Gastrocnemius medialis (tissue), 4 donors: ENCODE data around the gene ADAM23. TPM values are rescaled to one million over a fixed set of nuclear protein-coding genes. Genes with fewer than 3 reads are reported as not detected.

Experiments used
- ATAC-seq, 2 donors: fragments of 150-250 bp; one replicate each; pipeline ENCODE4 v1.9.1; 2016
- DNase-seq, 2 donors: peaks; one replicate each; pipeline ENCODE4 v3.0.0-alpha.2; 2019
- H3K27ac ChIP-seq, 4 donors: fragments of 200-600 bp; sonication (generic); 1 replicate in 1 of 4; 2 replicates in 3 of 4; pipeline ENCODE4 v1.5.1; 2016 to 2018; ENCODE audit warnings: mild to moderate bottlenecking in 2 of 4, moderate library complexity in 1 of 4
- H3K27me3 ChIP-seq, 3 donors: fragments of 200-600 bp; sonication (generic) in 2 of 3; 1 replicate in 1 of 3; 2 replicates in 2 of 3; pipeline versions ENCODE4 v1.5.1 to v1.6.0; 2016 to 2019; ENCODE audit warnings: mild to moderate bottlenecking in 1 of 3, moderate library complexity in 1 of 3
- H3K36me3 ChIP-seq, 2 donors: fragments of 200-600 bp; sonication (generic) in 1 of 2; one replicate each; pipeline ENCODE4 v1.5.1; 2017 to 2018
- H3K4me1 ChIP-seq, 2 donors: fragments of 200-600 bp; sonication (generic) in 1 of 2; one replicate each; pipeline ENCODE4 v1.5.1; 2016 to 2017; ENCODE audit warnings: mild to moderate bottlenecking in 2 of 2
- H3K4me3 ChIP-seq, 4 donors: fragments of 200-600 bp; sonication (generic) in 3 of 4; 1 replicate in 1 of 4; 2 replicates in 3 of 4; pipeline ENCODE4 v1.5.1; 2016 to 2019; ENCODE audit warnings: mild to moderate bottlenecking in 2 of 4
- H3K9me3 ChIP-seq, 3 donors: fragments of 200-600 bp; sonication (generic) in 2 of 3; 1 replicate in 1 of 3; 2 replicates in 2 of 3; pipeline ENCODE4 v1.5.1; 2016 to 2019
- CTCF ChIP-seq, 5 experiments: fragments of 450-650 bp in 3 of 5; fragments of 200-600 bp in 2 of 5; sonication (generic) in 2 of 5; IDR thresholded peaks in 4 of 5; conservative IDR thresholded peaks in 1 of 5; 1 replicate in 4 of 5; 2 replicates in 1 of 5; pipeline ENCODE4 v1.5.1; 2016 to 2019; ENCODE audit warnings: antibody characterized with exemption in 5 of 5, mild to moderate bottlenecking in 3 of 5, moderate library complexity in 3 of 5
- POLR2A ChIP-seq, 2 donors: fragments of 450-650 bp; IDR thresholded peaks; one replicate each; pipeline ENCODE4 v1.6.1; 2017; ENCODE audit warnings: antibody characterized with exemption in 2 of 2, mild to moderate bottlenecking in 2 of 2, moderate library complexity in 2 of 2
- in situ Hi-C, 4 donors: fragments of 200-750 bp; cut with MboI; loops; one replicate each; pipeline versions ENCODE4 v1.15.0 to v1.8.0; 2017; ENCODE audit warnings: low sequenced_read_pairs in 4 of 4
- intact Hi-C: fragments of 100-400 bp; cut with DNase I; formaldehyde crosslinking; loops from one replicate; pipeline ENCODE4 v1.15.1; 2023; ENCODE audit warnings: low total_unique reads
- total RNA-seq, 4 donors: library from RNA; depleted of rRNA; stranded (reverse); fragments of >200 nt; gene quantifications; one replicate each; pipeline versions ENCODE4 v1.1.0 to v1.2.3, GENCODE V29; 2016

The ADAM23 gene
- total RNA-seq, 4 donors from 2014 or later = 0.65 to 2.4 (median 1.6) TPM

DNA sequence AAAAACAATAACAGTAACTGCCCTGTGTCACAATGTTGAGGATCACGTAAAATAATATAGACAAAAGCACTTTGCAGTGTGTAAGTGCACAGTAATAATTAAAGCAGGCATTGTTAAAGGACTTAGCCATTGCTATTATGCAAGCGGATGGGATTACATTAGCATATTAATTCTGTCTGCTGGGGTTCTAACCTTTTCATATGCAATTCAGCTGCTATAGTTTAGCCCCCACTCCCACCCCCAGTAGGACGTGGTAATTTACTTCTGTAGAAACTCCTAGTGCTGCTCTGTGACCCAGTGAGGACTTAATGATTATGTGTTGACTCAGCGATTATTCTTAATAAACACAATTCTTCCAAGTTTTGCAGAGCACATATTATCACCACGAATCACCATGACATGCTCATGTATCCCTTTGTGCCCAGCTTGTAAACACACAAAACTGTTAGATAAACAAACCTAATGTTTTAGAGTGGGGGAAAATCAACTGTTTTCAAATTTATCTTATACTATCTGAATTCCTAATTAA, 5.1 kb upstream of the ADAM23 start:
- Histone ChIP-seq H3K27ac (no peak overlapping the region), H3K4me1 (peaks cover 7 to 8% of the 10 kb centered on the region in 2 donors), H3K9me3 (no peaks in the 10 kb centered on the region), H3K36me3 (no peaks in the 10 kb centered on the region), H3K4me3 (no peak overlapping the region), H3K27me3 (no peaks in the 10 kb centered on the region)
- intact Hi-C loops = no loop called here
- DNase-seq (no peak), ATAC-seq (no peak)
- in situ Hi-C loops = no loop called here
- no peak for TF ChIP-seq CTCF (IDR thresholded peaks at IDR 0.05 in 4 of 5, conservative IDR thresholded peaks at IDR 0.05 in 1 of 5)

DNA sequence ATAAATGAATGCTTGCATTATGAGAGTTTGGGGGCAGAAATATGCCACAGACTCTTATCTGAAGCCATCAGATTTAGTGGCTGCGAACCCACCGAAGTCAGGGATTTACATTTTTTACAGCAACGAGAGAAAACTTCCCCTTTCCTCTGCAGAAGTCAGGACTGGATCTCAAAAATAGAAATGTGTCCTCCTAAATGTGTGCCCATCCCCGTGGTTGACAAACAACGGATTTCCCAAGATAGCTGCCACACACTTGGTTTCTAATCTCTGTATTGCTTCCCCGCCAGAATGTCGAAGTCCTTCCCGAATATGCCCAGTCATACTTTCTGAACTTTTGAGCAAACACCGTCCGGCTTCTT, 879 bp upstream of the ADAM23 start:
- no peak for ATAC-seq
- no peaks in the 10 kb centered on the region for H3K27me3 ChIP-seq

GRCh38 chr2:206443735-206444527, 599 bp downstream of the ADAM23 start:
- Histone ChIP-seq H3K9me3 (no peaks in the 10 kb centered on the region), H3K27me3 (no peaks in the 10 kb centered on the region), H3K27ac (peak overlapping the region in 1 of 4 donors; percentile 14), H3K36me3 (no peaks in the 10 kb centered on the region), H3K4me3 (peak overlapping the region; percentile 46 to 65 (median 60)), H3K4me1 (peaks cover 8 to 10% of the 10 kb centered on the region in 2 donors)
- DNase-seq = no peak
- peak; percentile 55 to 68 for ATAC-seq
- intact Hi-C loops (loop anchor here (5.0 to 10.0 kb wide), 2 partner anchors 169 to 282 kb away; partner anchors contain the start of gene ZDBF2), in situ Hi-C loops (no loop called here)
- no peak for TF ChIP-seq CTCF (IDR thresholded peaks at IDR 0.05 in 4 of 5, conservative IDR thresholded peaks at IDR 0.05 in 1 of 5)
- no peak for TF ChIP-seq POLR2A (IDR thresholded peaks at IDR 0.05)

More for the DNA sequence above, 879 bp upstream of the ADAM23 start:
- in situ Hi-C loops = no loop called here
- intact Hi-C loops = loop anchor here (5.0 to 10.0 kb wide), 2 partner anchors 168 to 280 kb away; partner anchors contain the start of gene ZDBF2
- H3K27ac ChIP-seq = no peak overlapping the region
- H3K9me3 ChIP-seq = no peaks in the 10 kb centered on the region
- TF ChIP-seq POLR2A (IDR thresholded peaks at IDR 0.05) (no peak), CTCF (IDR thresholded peaks at IDR 0.05 in 4 of 5, conservative IDR thresholded peaks at IDR 0.05 in 1 of 5) (no peak)
- DNase-seq = no peak
- H3K4me3 ChIP-seq = peak overlapping the region; percentile 46 to 57 (median 54)
- peaks cover 8 to 10% of the 10 kb centered on the region in 2 donors for H3K4me1 ChIP-seq
- no peaks in the 10 kb centered on the region for H3K36me3 ChIP-seq

- no peak for DNase-seq
- no peaks in the 10 kb centered on the region for H3K36me3 ChIP-seq
- TF ChIP-seq CTCF (IDR thresholded peaks at IDR 0.05 in 4 of 5, conservative IDR thresholded peaks at IDR 0.05 in 1 of 5) = no peak
- TF ChIP-seq POLR2A (IDR thresholded peaks at IDR 0.05) = no peak
- intact Hi-C loops (loop anchor here (10.0 kb wide), 1 partner anchor 171 kb away; the partner anchor contains the start of gene ZDBF2), in situ Hi-C loops (no loop called here)
- H3K27me3 ChIP-seq = no peaks in the 10 kb centered on the region
- no peaks in the 10 kb centered on the region for H3K9me3 ChIP-seq
- ATAC-seq = no peak
- H3K4me3 ChIP-seq = no peak overlapping the region
- H3K27ac ChIP-seq = no peak overlapping the region
- H3K4me1 ChIP-seq = peaks cover 8 to 10% of the 10 kb centered on the region in 2 donors
Measured at GRCh38 chr2:206445948-206446347, 2.6 kb downstream of the ADAM23 start.
